Activated T-helper 17 cell treated with anti-CD3 and anti-CD28 coated beads, Interleukin-2, amount 50 U/mL, for 72 hours (primary cell): ENCODE data around the gene AVP. TPM values are rescaled to one million over a fixed set of nuclear protein-coding genes. Genes with fewer than 3 reads are reported as not detected.
A peak's percentile ranks its signal among the peaks of the same experiment; 100 is the strongest.
"Not testable (repeated sequence)": the region's sequence is repeated elsewhere in the genome, so short reads cannot be mapped to it uniquely, and the experiment has no call there.

Experiments used
- ATAC-seq: fragments of 150-1000 bp; cut with Tn5 transposase; replicated peaks from 2 replicates; pipeline ENCODE4 v1.10.0; 2021; ENCODE audit warnings: mild to moderate bottlenecking, moderate library complexity
- H3K27ac Mint-ChIP-seq: one replicate; pipeline ENCODE4 v1.8.0; 2022; ENCODE audit warnings: mixed read lengths
- H3K27me3 Mint-ChIP-seq: one replicate; pipeline ENCODE4 v1.8.0; 2022; ENCODE audit warnings: mixed read lengths
- H3K36me3 Mint-ChIP-seq: one replicate; pipeline ENCODE4 v1.8.0; 2022; ENCODE audit warnings: low read depth, mild to moderate bottlenecking, mixed read lengths
- H3K4me1 Mint-ChIP-seq: one replicate; pipeline ENCODE4 v1.8.0; 2022; ENCODE audit warnings: mixed read lengths
- H3K4me3 Mint-ChIP-seq: one replicate; pipeline ENCODE4 v1.8.0; 2022; ENCODE audit warnings: mild to moderate bottlenecking, mixed read lengths
- H3K9me3 Mint-ChIP-seq: one replicate; pipeline ENCODE4 v1.8.0; 2022; ENCODE audit warnings: mixed read lengths
- total RNA-seq, 2 donors: library from RNA; stranded (reverse); gene quantifications; one replicate each; pipeline ENCODE4 v1.2.3, GENCODE V29; 2022

AVP gene
- total RNA-seq, 2 donors from 2014 or later, result not detected

DNA sequence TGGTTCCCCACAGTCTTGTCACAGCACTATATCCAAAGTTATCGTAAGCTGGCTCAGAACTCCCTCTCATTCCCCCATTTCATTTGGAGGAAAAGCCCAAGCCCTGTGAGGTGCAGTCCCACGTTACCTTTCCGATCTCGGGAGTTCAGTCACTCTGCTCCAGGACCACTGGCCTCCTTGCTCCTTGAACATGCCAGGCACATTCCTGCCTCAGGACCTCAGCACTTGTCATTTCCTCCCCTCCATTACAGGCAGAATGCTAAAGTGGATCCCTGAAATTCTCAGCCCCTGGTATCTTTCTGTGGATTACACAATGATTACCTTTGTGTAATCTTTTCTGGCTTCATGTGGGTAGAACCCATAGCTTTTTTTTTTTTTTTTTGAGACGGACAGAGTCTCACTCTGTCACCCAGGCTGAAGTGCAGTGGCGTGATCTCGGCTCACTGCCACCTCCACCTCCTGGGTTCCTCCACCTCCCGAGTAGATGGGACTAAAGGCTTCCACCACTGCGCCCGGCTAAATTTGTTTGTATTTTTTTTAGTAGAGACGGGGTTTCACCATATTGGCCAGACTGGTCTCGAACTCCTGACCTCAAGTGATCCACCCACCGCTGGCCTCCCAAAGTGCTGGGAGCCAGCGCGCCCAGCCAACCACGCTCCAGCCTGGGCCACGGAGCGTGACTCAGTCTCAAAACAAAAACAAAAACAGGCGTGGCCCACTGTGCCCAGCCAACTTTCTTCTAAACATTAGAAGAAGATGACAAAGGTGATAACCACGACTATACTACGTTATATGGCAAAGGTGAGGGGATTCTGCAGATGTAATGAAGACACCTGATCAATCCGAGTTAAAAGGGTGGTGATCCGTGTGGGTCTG lies 17.1 kb downstream of the AVP start:
- Mint-ChIP-seq H3K27me3 (no peaks in the 10 kb centered on the region), H3K9me3 (no peaks in the 10 kb centered on the region), H3K4me3 (no peak overlapping the region), H3K27ac (peak overlapping the region; percentile 5), H3K36me3 (no peaks in the 10 kb centered on the region), H3K4me1 (peaks cover 13% of the 10 kb centered on the region)
- ATAC-seq, result no peak

DNA sequence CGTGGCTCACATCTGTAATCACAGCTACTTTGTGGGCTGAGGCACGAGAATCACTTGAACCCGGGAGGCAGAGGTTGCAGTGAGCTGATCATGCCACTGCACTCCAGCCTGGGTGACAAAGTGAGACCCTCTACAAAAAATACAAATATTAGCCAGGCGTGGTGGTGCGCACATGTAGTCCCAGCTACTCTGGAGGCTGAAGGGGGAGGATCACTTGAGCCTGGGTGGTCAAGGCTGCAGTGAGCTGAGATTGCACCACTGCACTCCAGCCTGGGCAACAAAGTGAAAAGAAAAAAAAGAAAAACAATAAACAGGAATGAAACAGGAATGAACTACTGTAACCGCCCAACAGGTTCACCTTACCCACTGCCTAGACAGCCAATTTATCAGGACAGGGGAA lies 20.4 kb downstream of the AVP start:
- not testable (repeated sequence) for H3K9me3 Mint-ChIP-seq, H3K4me3 Mint-ChIP-seq, ATAC-seq, H3K27me3 Mint-ChIP-seq, H3K36me3 Mint-ChIP-seq, H3K27ac Mint-ChIP-seq
- H3K4me1 Mint-ChIP-seq, result peaks cover 15% of the 10 kb centered on the region

DNA sequence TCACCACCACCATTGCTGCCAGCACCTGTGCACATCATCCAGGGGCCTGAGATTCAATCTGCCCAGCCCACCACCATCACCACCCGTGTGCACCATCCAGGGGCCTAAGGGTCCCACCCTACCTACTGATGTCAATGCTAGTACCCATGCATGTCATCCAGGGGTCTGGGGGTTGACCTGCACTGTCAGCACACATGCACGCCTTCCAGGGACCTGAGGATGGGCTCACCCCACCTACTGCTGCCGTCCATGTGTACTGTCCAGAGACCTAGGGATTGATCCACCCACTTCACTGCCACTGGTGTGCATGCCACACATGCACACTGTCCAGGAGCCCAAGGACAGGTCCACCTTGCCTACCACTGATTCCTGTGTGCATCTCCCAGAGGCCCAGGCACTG lies 25.0 kb downstream of the AVP start:
- Mint-ChIP-seq H3K36me3 (no peaks in the 10 kb centered on the region), H3K27ac (no peak overlapping the region), H3K4me1 (peaks cover 11% of the 10 kb centered on the region), H3K9me3 (no peaks in the 10 kb centered on the region), H3K4me3 (no peak overlapping the region), H3K27me3 (no peaks in the 10 kb centered on the region)
- no peak for ATAC-seq

DNA sequence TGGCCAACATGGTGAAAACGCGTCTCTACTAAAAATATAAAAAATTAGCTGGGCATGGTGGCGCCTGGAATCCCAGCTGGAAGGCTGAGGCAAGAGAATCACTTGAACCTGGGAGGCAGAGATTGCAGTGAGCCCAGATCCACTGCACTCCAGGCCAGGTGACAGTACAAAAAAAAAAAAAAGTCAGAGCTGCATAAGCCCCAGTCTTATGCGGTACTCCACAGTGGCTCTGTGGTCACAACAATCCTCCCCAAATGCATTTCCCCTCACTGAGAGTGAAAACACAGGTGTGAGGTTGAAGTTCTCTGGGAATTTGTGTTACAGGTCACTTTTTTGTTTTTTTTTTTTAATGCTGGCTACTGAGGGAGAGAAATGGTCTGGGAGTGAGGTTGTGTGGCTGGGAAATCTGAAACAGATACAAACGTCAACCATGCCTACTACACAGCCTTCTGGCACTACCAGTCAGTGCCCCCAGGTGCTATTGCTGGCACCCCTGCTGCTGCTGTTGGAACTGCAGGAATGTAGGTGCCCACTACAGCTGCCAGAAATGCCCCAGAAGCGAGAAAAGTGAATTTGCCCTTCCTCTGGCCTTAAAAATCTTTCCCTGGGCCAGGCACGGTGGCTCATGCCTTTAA lies 33.0 kb downstream of the AVP start:
- Mint-ChIP-seq H3K27ac (no peak overlapping the region), H3K36me3 (peaks cover 44% of the 10 kb centered on the region), H3K9me3 (no peaks in the 10 kb centered on the region), H3K27me3 (no peaks in the 10 kb centered on the region), H3K4me1 (peaks cover 6% of the 10 kb centered on the region), H3K4me3 (no peak overlapping the region)
- ATAC-seq, result no peak

DNA sequence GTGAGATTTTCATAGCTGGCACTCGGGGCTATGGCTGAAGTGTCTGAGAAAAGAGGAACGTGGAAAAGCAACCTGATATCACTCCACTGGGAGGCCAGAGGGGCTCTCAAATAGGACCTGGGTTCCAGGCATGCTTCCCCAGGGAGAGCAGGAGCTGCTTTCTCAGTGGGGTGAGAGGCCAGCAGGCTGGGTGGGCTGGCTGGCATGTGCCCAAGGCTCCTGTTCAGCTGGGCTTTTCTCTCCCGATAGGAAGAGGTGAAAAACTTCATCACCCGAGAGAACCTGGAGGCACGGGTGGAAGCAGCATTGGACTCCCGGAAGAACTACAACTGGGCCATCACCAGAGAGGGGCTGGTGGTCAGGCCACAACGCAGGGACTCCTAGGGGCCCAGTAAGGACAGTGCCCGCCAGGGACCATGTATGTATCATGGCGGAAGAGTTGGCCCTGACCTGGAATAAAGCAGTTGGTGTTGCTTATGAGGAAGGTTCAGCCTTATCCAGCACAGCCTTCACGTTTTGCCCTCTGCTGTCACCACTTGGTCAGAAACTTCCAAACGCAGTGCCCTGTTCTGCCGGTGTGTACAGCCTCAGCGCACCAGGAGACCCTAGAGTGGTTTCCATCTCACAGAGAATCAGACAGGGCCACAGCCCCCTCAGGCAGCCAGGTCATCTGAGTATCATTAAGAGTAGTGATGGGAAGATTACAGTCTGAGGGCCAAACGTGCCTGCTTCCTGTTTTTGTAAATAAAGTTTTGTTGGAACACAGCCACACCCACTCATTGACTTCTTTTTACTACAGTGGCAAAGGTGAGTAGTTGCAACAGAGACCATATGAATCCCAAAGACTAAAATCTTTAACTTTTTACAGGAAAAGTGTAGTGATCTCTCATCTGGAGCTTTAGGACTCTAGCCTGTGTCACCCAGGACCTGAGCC lies 36.8 kb downstream of the AVP start:
- Mint-ChIP-seq H3K4me3 (peak overlapping the region; percentile 97), H3K36me3 (peaks cover 52% of the 10 kb centered on the region), H3K27me3 (no peaks in the 10 kb centered on the region), H3K9me3 (no peaks in the 10 kb centered on the region), H3K4me1 (peaks cover 11% of the 10 kb centered on the region), H3K27ac (peak overlapping the region; percentile 97)
- ATAC-seq, result no peak

DNA sequence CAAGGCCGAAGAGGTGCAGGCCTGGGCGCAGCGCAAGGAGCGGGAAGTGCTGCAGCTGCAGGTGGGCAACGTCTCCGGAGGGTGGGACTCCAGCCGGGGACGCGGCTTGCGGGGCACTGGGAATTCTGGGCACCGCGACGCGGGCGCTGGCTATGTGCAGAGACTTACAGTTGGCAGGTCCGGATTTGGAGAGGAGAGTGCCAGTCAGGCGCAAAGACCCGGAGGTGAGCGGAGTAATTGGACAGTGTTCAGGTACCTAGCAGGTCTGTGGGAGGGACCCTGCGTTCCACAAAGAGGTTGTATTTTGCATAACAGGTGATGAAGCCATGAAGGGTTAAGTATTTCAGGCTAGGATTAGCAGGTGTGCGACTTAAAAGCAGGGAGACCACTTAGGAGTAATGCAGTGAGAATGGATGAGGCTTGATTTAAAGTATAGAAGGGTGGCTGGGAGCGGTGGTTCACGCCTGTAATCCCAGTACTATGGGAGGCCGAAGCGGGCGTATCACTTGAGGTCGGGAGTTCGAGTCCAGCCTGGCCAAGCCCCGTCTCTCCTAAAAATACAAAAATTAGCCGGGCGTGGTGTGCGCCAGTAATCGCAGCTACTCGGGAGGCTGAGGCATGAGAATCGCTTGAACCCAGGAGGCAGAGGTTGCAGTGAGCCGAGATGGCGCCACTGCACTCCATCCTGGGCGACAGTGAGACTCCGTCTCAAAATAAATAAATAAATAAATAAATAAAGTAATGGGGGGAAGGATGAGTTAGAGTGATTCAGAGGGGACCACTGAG lies 37.7 kb downstream of the AVP start:
- no peak for ATAC-seq
- peaks cover 55% of the 10 kb centered on the region for H3K36me3 Mint-ChIP-seq
- no peaks in the 10 kb centered on the region for H3K9me3 Mint-ChIP-seq
- H3K4me3 Mint-ChIP-seq, result peak overlapping the region; percentile 97
- no peaks in the 10 kb centered on the region for H3K27me3 Mint-ChIP-seq
- peaks cover 11% of the 10 kb centered on the region for H3K4me1 Mint-ChIP-seq
- peak overlapping the region; percentile 97 for H3K27ac Mint-ChIP-seq

DNA sequence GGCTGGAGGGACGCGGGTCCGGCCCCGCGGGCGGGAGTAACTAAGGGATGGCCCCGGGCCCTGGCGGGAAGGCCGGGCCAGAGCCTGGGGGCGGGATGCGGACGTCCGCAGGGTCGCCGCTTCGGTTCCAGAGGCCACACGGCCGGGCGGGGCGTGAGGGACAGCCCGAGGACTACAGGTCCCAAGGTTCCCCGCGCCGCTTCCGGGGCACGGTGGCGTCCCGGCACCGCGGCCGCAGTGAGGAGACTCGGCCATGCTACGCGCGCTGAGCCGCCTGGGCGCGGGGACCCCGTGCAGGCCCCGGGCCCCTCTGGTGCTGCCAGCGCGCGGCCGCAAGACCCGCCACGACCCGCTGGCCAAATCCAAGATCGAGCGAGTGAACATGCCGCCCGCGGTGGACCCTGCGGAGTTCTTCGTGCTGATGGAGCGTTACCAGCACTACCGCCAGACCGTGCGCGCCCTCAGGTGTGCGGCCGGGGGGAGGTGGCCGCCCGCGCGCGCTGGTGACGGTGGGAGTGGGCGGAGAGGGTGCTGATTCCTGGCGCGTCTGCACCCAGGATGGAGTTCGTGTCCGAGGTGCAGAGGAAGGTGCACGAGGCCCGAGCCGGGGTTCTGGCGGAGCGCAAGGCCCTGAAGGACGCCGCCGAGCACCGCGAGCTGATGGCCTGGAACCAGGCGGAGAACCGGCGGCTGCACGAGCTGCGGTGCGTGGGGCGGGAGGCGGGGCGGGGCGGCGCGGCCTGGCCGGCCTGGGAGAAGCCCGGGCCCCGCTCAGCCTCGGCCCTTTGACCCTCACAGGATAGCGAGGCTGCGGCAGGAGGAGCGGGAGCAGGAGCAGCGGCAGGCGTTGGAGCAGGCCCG lies 38.5 kb downstream of the AVP start, which contains the start of gene MRPS26:
MRPS26 (plus strand) TSS at position 237 of the 861 bp plus-strand sequence; CDS start at position 254, 17 bp downstream.
- H3K36me3 Mint-ChIP-seq, result peaks cover 60% of the 10 kb centered on the region
- H3K9me3 Mint-ChIP-seq, result no peaks in the 10 kb centered on the region
- no peaks in the 10 kb centered on the region for H3K27me3 Mint-ChIP-seq
- ATAC-seq, result peak; percentile 94
- peak within 1 kb of the TSS; percentile 97 for H3K27ac Mint-ChIP-seq
- H3K4me3 Mint-ChIP-seq, result peak within 1 kb of the TSS; percentile 97
- H3K4me1 Mint-ChIP-seq, result peaks cover 11% of the 10 kb centered on the region

DNA sequence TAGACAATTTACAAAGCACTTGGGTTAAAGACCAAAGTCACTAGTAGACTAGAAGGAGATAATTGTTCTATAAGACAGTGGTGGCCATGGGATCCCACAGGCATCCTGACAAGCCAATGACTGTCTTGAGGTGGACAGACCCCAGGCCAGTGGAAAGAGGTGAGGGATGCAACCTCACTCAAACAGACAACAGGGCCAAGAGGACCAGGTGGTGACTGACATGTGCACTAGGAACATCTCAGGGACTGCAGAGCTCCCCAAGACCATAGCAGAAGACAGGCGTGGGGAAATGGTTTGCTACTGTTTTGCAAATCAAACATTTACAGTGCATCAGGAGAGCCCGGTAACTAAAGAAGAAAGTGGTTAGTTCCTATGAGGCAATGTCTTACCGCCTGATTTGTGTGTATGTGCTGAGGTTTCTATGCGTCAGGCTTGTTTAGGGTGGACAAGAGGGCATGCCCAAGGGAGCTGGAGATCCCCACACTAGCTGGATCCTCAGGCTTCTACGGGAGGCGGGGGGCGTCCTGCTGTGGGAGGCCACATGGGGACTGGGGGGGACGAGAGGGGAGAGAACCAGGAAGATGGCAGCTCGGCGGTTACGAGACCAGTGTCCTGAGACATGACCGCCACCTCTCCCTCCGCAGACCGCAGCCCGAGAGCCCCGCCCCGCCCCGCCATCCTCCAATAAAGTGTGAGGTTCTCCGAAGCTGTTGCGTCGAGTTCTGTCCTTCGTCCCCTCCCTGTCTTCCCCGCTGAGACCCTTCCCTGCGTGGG lies 39.3 kb downstream of the AVP start:
- Mint-ChIP-seq H3K4me3 (peak overlapping the region; percentile 97), H3K36me3 (peaks cover 58% of the 10 kb centered on the region), H3K9me3 (no peaks in the 10 kb centered on the region), H3K4me1 (peaks cover 11% of the 10 kb centered on the region), H3K27me3 (no peaks in the 10 kb centered on the region), H3K27ac (peak overlapping the region; percentile 89)
- ATAC-seq, result peak; percentile 72

DNA sequence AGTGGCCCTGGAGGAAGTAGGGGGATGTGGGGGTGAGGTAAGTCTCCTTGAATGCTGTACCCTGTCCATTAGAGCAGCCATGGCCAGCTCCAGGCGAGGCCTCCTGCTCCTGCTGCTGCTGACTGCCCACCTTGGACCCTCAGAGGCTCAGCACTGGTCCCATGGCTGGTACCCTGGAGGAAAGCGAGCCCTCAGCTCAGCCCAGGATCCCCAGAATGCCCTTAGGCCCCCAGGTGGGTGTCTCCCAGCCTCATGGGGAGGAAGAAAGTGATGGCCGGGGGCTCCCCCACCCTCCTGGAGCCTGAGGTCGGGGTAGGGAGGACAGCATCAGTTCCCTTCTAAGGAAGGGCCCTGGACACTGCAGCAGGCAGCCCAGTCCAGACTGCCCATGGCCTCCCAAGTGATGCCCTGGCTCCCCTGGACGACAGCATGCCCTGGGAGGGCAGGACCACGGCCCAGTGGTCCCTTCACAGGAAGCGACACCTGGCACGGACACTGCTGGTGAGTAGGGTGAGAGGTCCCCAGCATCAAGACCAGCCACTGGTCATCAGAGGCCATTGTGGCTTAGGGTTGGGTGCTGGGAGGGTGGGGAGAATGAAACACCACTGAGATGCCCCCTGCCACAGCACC lies 40.1 kb downstream of the AVP start:
- peaks cover 11% of the 10 kb centered on the region for H3K4me1 Mint-ChIP-seq
- H3K9me3 Mint-ChIP-seq, result no peaks in the 10 kb centered on the region
- peaks cover 58% of the 10 kb centered on the region for H3K36me3 Mint-ChIP-seq
- no peak for ATAC-seq
- H3K4me3 Mint-ChIP-seq, result peak overlapping the region; percentile 97
- H3K27ac Mint-ChIP-seq, result peak overlapping the region; percentile 89
- H3K27me3 Mint-ChIP-seq, result no peaks in the 10 kb centered on the region

DNA sequence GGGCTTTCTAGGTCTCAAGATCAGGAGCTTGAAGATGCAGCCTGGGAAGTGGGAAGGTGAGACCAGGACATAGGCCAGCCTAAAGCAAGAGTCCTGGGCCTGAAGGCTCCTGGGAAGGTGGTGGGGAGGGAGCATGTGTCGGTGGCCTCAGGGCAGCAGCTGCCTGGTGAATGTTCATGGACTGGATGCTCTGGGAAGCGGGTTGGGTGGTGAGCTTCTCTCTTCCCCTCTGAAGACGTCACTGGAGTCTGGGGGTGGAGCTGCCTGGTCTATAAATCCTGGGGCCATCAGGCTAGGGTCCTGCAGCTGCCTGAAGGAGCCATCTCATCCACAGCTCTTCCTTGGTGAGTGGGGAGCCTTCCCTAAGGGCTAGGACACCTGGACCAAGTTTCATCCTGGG lies 41.2 kb downstream of the AVP start, which contains the start of gene GNRH2:
GNRH2 (plus strand) TSS at position 301 of the 400 bp plus-strand sequence. CDS start 793 bp downstream, outside the sequence.
- no peaks in the 10 kb centered on the region for H3K27me3 Mint-ChIP-seq
- peaks cover 11% of the 10 kb centered on the region for H3K4me1 Mint-ChIP-seq
- H3K9me3 Mint-ChIP-seq, result no peaks in the 10 kb centered on the region
- no peak for ATAC-seq
- peaks cover 58% of the 10 kb centered on the region for H3K36me3 Mint-ChIP-seq
- H3K27ac Mint-ChIP-seq, result peak within 1 kb of the TSS; percentile 89
- peak within 1 kb of the TSS; percentile 97 for H3K4me3 Mint-ChIP-seq

DNA sequence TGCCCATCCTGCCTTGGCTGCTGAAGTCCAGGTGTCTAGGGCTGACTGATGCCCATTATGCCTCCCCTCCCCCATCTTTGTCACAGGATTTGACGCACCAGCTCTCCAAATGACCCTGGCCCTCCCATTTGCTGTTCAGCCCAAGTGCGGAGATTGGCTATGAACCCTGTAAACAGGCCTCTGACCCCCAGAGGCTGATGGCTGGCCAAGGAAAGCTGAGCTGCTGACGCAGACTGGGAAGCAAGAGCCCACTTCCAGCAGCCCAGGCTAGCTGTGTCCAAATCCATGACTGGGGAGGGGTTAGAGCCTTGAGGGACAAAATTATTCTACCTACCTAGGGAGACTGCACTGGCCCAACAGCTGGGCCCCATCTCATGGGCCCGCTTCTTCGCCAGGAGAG lies 41.9 kb downstream of the AVP start:
- H3K27me3 Mint-ChIP-seq, result no peaks in the 10 kb centered on the region
- H3K4me1 Mint-ChIP-seq, result peaks cover 11% of the 10 kb centered on the region
- no peaks in the 10 kb centered on the region for H3K9me3 Mint-ChIP-seq
- peaks cover 58% of the 10 kb centered on the region for H3K36me3 Mint-ChIP-seq
- peak overlapping the region; percentile 88 for H3K27ac Mint-ChIP-seq
- no peak for ATAC-seq
- no peak overlapping the region for H3K4me3 Mint-ChIP-seq

DNA sequence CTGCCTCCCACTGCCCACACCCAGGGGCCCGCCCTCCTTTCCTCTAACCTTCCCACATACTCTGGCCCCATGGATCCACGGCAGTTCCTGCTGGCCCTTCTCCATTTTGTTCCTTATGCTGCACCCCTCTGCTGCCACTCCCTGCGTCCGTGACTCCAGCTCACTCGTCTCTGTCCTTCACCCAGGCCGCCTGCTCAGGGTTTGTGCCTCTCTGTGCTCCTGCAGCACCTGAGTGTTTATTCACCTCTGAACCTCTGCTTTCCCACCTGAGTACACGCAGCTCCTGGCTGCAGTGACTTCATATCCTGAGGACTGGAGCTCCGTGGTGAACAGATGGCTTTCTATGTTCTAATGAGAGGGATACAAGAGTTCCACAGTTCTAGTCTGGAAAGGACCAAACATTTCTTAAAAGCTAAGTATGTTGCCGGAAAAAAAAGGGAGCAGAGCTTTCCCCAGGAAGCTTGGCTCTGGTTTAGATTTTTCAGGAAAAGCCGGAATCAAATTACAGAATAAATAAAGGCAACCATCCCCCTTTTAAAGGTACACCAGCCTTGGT lies 42.6 kb downstream of the AVP start:
- H3K9me3 Mint-ChIP-seq, result no peaks in the 10 kb centered on the region
- peak overlapping the region; percentile 88 for H3K27ac Mint-ChIP-seq
- H3K4me3 Mint-ChIP-seq, result no peak overlapping the region
- no peaks in the 10 kb centered on the region for H3K27me3 Mint-ChIP-seq
- H3K4me1 Mint-ChIP-seq, result peaks cover 9% of the 10 kb centered on the region
- ATAC-seq, result no peak
- H3K36me3 Mint-ChIP-seq, result peaks cover 57% of the 10 kb centered on the region
